NCI-H2029 (cell line): Measurements from ENCODE around the gene SCML1.
"Not testable (repeated sequence)": the region's sequence is repeated elsewhere in the genome, so short reads cannot be mapped to it uniquely, and the experiment has no call there.

Experiments used
- DNase-seq: peaks from one replicate; lab custom pipeline; 2025; lab: John Stamatoyannopoulos, UW

The SCML1 gene

DNA sequence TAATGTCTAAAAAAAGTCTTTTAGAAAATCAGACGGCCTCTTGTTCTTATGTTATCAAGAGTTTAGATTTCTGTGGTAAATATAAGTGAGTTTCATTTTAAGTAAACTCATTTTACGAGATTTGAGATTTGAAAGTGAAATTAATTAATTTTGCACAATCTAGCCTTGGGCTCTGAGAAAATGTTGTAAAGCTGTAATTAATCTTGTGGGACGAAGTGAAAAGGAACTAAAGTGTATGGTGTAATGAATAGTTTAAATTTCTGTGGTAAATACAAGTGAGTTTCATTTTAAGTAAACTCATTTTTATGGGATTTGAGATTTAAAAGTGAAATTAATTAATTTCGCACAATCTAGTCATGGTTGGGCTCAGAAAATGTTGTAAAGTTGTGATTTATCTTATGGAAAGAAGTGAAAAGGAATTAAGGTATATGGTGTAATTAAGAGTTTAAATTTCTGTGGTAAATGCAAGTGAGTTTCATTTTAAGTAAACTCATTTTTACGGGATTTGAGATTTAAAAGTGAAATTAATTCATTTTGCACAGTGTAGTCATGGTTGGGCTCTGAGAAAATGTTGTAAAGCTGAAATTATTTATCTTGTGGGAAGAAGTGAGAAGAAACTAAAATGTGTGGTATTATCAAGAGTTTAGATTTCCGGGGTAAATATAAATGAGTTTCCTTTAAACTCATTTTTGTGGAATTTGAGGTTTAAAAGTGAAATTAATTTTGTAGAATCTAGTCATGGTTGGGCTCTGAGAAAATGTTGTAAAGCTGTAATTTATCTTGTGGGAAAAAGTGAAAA is 1.6 kb downstream of the SCML1 start:
- no peak for DNase-seq

DNA sequence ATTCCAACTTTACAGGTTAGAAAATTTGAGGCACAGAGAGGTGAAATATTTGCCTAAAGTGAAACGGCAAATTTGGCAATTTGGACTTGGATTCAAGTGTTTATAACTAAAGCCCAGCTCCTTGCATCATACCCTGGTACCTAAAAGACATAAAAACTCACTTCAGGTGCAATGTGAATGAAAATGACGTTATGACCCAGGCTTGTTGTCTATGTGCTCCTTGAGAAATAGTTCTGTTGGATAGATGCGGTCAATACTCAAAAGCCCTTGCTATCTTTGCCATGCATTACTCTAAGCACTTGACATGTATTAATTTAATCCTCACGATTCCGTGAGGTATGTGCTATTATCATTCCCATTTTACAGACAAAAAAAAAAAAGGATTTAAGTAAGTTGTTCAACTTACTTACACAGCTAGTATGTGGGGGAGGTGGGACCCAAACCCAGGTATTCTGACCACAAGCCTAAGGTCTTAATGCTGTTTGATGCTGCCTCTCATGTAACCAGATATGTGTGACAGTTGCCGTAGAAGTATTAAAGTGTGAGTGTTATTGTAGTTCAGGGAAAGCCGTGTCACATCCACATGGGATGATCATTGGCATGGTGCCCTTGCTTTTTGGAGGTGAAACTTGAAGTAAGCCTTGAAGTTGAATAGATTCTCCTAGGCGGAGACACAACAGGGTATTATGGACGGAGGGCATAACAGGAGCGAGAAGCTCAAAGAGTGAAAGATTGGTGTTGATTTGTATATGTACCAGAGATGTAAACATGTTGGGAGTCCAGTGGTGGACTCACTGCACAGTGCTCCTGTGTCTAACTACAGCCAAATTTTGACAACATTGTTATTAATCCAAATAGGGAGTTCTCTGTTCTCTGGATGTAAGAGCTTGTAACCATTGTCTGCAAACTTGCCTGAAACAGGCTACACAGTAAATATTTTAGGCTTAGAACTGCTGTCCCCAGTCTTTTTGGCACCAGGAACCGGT is 3.1 kb downstream of the SCML1 start:
- no peak for DNase-seq

DNA sequence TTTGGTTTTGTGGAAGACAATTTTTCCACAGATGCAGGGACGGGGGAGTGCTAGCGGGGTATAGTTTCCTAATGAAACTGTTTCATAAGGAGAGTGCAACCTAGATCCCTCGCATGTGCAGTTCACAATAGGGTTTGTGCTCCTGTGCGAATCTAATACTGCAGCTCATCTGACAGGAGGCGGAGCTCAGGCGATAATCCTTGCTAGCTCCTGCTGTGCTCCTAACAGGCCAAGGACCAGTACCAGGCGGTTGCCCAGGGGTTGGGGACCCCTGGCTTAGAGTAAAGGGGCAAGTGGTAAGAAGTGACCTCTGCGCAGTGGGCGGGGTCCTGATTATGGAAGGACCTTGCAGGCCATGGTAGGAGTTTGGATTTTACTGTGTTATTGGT is 3.8 kb downstream of the SCML1 start:
- no peak for DNase-seq

DNA sequence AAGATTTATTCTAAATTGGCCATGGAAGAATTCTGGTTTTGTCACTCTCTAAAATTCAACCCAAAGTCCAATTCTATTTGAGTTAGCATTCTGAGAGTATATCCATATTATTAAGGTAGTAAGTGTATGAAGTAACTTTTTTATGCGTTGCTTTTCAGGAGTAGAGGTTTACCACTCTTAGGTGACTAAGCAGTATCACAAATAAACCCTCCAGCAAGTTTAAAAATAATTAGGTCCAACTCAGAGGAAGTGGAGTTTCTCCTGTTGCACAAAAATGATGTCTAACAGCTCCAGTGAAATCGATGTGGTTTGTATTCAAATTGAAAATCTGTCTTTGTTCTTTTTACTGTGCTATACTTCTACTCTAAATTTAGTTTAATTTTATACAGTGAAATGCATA is 6.6 kb downstream of the SCML1 start:
- no peak for DNase-seq

DNA sequence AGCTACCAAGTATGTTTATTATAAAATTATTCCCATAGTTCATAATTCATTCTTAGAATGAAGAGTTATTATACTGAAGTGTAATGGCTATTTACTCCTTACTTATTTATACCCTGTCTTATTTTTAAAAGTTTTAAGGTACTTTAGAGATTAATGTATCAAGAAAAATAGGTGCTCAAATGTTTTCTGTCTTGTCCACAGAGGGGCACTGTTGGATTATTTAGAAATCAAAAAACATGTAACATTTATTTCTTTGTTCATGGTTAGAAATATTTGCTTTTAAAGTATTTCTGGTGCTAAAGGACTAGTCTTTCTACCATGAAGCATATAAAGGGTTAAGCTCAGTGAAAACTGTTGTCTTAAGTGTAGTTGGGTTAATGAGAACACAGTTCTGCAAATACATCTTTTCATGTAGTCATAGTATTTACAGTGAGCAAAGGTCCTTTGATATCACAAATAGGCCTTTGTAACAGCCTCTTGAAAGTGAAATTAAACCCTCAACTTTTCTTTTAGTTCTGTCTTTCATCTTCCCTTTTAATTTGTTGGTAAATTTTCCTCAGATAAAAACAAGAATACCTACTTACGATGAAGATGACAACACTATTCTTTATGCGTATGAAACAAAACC is 7.7 kb downstream of the SCML1 start:
- DNase-seq, result no peak

DNA sequence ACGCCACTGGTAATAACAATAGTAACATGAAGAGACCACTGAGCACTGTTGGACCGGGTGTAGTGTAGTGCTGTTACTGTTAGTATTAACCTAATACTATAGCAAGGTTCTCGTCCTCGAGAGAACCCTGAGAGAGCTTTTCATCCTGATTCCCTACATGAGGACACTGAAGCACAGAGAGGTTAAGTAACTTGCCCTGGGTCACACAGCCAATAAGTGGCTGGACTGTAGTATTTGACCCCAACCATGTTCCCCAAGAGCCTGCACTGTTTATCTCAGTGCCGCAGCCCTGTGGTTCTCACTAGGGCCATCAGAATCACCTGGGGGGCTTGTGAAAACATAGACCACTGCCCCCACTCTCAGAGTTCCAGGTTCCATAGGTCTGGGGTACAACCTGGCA is 10.4 kb downstream of the SCML1 start:
- DNase-seq, result no peak

DNA sequence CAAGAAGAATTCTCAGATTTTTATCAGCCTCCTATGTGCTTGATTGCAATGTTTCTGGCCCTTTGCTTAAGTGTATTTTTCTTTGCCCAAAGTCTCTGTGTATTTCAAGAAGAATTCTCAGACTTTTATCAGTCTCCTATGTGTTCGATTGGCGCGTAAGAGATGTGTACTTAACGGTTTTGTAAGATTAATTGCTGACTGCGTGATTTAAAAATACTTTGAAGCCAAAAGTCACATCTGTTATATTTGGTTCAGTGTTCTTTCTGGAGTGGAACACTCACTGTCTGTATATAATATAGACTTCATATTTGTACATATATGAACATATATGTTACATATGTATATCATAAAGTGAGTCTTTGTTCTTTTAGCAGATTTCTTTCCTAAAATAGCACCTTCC is 11.4 kb downstream of the SCML1 start:
- no peak for DNase-seq

DNA sequence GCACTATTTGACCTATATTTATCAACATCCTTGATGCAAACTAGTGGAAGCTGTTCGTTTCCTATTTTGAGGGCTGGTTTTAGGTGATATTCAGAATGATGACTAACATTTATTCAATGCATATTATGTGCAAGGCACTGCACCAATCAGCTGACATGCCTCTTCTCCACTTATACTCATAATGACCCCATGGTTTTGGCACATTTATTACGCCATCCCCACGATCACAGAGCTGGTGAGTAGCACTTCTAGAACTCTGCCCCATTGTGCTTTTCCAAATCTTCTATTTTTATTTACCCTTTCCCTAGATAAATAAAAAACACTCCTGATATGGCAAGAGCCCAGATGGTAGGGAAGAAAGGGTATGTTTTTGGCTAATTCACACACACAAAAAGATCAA is 13.1 kb downstream of the SCML1 start:
- no peak for DNase-seq

DNA sequence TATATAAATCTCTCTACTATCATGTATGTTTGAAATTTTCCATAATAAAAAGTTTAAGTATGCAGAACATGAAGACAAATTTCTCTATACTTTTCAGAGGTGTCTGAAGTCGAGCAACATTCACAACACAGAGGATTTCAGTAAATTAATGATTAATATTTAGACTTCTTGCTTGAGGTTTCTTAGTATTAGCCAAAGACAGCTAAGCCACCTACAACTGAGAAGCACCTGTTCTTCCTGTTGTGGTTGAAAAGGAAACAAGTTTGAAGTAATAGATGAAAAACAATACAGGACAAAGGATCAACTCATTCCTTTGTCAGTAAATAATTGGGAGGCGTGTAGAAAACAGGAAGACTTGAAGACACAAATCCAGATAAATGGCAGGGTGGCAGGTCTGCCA is 21.1 kb downstream of the SCML1 start:
- no peak for DNase-seq

DNA sequence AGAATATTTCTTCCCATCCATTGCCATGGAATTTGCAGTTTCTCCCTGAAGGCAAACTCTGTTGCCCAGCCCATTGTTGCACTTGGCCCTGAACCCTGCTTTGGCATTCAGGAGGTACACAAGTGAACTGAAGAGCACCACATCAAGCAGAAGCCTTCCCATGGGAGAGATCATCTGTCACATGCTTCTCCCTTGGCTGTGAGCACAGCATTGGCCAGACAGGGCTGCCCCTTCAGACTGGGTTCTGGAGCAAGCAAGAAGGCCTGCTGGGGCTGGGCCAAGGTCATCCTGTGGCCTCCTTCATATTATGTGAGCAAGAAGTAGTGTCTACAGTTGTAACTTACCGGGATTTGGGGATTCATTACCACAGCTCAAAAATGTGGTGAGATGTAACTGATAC is 22.7 kb downstream of the SCML1 start:
- DNase-seq, result no peak

DNA sequence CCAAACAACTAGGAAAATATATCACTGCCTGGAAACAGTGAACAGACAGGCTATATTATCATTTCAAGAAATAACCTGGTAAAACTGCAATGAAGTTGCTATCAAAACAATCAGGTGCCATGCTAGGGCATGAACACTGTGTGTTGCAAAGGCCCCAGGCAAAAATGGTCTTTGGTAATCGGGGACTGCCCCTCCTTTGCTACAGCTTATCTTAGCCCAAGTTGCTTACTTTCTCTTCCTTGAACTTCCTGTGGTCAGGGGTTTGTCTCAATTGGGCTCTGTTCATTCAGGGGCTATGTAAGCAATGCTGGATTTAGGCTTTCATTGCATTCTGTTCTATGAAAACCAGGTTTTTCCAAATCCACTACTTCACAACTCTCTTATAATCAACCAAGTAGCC is 30.4 kb downstream of the SCML1 start:
- DNase-seq, result no peak

DNA sequence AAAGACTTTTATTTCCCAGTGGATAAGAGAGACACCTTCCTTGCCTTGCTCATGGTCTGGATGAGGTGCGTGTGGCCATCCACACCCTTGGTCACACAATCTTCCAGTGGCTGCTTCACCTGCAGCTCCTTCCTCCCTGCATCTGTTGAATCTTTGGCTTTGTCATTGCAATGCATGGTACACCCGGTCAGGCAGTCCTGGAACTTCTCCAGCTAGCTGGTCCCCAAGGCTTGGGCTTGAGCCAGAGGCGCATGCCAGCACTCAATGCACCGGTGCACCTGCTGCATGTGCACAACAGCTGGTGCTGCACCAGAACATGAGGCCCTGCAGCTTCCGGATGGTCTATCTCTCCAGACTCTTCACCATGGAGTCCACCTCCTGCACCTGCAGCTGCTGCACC is 31.7 kb downstream of the SCML1 start:
- peak; percentile 11 for DNase-seq

DNA sequence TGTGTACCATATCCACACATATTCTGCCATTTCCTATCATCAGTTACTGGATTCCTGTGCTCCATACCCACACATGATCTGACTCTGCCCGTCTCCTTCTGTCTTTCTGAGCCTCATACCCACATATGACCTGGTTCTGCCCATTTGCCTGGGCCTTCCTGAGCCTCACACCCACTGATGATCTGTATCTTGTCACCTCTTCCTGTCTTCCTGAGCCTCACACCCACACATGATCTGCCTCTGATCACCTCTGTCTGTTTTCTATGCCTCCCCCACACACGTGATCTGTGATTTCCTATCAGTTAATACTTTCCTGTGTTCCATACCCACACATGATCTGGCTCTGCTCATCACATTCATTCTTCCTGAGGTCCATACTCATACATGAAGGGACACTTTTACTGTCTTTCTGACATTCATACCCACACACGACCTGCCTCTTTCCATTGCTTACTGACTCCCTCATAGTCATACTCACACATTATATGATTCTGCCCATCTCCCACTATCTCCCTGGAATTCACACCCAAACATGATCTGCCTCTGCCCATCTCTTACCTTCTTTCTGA is 32.5 kb downstream of the SCML1 start:
- no peak for DNase-seq

DNA sequence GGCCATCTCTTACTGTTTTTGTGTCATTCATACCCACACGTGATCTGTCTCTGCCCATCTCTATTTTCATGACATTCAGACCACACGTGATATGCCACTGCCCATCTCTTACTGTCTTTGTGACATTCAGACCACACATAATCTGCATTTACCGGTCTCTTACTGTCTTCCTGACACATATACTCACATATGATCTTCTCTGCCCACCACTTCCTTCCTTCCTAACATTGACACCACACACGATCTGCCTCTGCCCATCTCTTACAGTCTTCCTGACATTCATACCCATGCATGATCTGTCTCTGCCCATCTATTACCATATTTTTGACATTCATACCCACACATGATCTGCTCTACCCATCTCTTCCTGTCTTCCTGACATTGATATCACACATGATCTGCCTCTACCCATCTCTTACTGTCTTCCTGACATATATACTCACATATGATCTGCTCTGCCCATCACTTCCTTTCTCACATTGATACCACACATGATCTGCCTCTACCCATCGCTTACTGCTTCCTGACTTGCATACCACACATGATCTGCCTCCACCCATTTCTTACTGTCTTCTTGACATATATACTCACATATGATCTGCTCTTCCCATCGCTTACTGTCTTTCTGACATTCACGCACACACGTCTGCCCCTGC is 36.1 kb downstream of the SCML1 start:
- DNase-seq, result no peak

DNA sequence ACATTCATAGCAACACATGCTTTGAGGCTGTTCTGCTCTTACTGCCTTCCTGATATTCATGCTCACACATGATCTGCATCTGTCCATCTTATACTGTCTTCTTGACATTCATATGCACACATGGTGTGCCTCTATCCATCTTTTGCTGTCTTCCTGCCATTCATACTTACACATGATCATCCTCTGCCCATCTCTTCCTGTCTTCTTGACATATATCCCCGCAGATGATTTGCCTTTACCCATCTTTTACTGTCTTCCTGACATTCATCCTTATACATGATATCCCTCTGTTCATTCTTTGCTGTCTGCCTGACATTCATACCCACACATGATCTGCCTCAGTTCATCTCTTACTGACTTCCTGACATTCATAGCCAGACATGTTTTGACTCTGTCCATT is 36.8 kb downstream of the SCML1 start:
- no peak for DNase-seq

DNA sequence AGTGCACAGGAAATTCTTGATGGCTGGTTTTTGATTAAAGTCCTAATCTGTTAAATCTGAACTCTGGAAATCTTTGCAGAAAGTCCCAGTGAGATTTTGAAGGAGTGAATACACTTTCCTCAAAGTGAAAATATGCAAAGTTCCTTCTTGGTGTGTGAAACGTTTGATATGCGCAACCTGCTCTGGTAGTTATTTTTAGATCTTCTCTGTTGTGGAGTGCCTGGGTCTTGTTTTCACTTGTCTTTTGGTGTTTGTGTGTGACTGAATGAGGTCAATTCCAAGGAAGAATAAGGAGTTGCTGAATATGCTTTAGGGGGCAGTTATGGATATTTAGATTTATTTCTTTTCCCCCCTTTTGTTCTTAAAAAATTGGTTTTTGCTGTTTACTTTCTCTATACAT is 41.7 kb downstream of the SCML1 start:
- DNase-seq, result no peak

DNA sequence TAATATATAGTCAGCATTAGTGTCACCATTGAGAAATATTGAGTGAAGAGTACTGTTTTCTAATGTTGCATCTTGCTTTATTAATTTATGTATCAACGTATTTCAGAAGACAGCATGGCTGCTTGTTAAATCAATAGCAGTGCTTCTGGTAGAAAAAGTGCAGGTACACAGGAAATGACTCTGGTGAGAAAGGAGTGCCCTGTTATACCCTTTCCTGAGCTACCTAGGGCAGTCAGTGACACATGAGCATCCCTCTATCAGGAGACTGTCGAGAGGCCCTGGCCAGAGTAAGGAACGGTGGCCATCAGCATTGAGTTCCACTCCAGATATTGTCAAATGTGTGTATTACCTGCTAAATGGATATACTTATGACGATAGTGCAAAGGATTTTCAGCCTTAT is 42.1 kb downstream of the SCML1 start:
- no peak for DNase-seq

DNA sequence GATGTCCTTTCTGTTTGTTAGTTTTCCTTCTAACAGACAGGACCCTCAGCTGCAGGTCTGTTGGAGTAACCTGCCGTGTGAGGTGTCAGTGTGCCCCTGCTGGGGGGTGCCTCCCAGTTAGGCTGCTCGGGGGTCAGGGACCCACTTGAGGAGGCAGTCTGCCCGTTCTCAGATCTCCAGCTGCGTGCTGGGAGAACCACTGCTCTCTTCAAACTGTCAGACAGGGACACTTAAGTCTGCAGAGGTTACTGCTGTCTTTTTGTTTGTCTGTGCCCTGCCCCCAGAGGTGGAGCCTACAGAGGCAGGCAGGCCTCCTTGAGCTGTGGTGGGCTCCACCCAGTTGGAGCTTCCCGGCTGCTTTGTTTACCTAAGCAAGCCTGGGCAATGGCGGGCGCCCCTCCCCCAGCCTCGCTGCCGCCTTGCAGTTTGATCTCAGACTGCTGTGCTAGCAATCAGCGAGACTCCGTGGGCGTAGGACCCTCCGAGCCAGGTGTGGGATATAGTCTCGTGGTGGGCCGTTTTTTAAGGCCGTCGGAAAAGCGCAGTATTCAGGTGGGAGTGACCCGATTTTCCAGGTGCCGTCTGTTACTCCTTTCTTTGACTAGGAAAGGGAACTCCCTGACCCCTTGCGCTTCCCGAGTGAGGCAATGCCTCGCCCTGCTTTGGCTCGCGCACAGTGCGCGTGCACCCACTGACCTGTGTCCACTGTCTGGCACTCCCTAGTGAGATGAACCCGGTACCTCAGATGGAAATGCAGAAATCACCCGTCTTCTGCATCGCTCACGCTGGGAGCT is 49.5 kb downstream of the SCML1 start:
- not testable (repeated sequence) for DNase-seq

DNA sequence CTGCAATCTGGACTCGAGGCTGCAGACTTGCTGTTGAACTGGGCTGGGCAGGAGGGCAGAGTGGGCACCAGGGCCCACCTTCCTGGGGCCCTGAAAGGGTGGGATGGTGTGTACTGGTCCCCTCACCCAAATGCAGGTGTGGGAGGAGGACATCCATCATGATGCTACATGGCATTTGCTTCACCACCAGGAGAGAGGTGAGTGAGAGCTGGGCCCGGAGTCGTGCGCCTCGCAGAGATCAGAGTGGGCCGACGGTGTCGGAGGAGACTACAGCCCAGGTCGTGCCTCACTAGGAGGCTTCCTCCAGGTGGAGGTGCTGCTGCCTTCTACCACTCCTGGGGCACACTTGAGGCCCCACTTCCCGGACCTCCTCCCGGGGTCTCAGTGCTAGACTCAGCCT is 50.3 kb downstream of the SCML1 start:
- no peak for DNase-seq

DNA sequence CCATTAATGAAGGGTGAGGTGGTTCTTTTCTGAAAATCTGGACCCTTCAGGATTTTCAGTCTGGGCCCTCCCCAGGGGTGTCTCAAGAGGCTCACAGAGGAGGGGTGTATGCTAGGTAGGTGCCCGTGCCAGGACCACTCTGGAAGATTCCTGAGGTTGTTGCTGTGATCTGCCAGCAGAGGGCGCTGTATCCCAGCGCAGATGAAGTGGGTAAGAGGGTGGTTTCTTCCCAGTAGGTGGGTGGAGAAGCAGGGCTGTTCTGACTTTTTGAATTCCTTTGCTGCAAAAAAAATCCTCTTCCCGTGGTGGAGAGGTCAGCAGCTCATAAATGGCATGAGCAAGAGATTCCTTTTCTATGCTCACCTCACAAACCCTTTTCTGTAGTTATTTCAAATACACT is 51.1 kb downstream of the SCML1 start:
- no peak for DNase-seq

DNA sequence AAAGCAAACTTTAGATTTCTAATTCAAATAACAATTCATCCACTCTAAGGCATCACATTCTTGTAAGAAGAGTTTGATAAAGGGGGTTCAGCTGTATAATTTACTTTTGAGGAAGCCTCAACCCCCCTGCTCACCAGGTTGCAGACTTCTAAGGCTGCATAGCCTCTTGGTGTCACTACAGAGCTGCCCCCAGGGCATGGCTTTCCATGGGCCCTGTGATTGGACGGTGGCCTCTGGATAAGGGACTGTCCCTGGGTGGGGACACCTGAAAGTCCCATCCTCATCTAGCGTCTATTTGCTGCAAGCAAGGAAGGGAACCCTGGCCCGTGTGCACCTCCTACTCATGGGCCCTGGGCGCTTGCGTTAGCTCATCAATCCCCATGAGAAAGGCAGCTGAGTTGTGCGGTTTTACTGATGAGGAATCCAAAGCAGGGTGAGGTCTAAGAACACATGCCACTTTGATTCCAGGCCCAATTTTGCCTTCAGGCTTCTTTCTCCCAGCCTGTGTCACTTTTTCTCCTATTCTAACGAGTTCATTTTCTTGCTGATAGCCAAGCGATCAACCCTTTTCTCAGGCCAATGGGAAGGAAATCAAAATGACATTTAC is 51.8 kb downstream of the SCML1 start:
- DNase-seq, result no peak
